Amniotic epithelial cell (primary cell): ENCODE measurements around the gene TOR2A.

Experiments used
- DNase-seq: peaks from one replicate; pipeline ENCODE4 v3.0.0-alpha.2; 2010; ENCODE audit warnings: low read depth

TOR2A gene

DNA sequence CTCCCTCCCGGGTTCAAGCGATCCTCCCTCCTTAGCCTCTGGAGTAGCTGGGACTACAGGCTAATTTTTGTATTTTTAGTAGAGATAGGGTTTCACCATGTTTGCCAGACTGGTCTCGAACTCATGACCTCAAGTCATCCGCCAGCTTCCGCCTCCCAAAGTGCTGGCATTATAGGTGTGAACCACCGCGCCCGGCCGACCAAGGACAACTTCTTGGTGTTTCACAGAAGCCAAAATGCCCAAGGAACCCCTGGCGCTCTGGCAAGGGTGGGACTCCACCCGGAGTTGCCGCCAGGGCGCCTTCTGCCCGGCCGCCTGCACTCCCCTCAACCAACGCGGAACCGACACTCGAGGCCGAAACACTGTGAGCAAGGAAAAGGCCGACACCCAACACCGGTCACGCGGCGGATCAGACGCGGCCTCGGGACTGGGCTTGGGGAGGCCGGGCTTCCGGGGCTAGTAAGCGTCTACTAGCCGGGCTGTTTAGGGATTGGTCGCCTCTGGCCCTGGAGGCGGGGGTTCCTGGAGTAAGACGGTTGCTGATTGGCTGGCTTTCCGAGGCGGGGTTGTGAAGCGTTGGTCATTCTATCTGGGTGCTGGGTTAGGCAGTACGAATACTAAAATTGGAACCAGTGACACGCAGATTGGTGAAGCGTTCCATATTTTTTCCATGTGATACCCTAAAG lies 36.0 kb downstream of the TOR2A start:
- DNase-seq, result peak; percentile 96

DNA sequence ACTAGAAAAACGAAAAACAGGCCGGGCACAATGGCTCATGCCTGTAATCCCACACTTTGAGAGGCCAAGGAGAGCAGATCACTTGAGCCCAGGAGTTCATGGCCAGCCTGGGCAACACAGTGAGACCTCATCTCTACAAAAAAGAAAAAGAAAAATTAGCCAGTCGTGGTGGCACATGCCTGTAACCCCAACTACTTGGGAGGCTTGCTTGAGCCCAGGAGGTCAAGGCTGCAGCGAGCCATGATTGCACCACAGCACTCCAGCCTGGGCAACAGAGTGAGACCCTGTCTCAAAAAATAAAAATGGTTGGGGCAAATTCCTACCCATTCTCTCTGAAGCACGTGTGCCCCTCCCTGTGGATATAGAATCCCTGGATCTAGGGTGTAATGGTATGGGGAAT lies 36.7 kb downstream of the TOR2A start:
- DNase-seq, result no peak

DNA sequence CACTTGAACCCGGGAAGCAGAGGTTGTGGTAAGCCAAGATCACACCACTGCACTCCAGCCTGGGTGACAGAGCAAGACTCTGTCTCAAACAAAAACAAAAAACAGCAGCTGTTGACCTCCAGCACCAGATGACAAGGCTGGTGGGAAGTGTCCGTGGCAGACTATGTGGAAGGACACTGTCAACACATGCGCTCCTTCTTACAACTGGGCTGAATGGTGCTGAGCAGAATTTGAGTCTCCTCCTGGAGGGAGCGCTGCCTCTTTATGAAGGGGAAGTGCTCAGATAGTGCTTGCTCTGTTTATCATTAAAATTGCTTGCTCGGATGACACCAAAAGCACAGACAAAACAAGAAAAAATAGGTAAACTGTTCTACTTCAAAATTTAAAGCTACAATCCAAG lies 37.5 kb downstream of the TOR2A start:
- DNase-seq, result no peak

DNA sequence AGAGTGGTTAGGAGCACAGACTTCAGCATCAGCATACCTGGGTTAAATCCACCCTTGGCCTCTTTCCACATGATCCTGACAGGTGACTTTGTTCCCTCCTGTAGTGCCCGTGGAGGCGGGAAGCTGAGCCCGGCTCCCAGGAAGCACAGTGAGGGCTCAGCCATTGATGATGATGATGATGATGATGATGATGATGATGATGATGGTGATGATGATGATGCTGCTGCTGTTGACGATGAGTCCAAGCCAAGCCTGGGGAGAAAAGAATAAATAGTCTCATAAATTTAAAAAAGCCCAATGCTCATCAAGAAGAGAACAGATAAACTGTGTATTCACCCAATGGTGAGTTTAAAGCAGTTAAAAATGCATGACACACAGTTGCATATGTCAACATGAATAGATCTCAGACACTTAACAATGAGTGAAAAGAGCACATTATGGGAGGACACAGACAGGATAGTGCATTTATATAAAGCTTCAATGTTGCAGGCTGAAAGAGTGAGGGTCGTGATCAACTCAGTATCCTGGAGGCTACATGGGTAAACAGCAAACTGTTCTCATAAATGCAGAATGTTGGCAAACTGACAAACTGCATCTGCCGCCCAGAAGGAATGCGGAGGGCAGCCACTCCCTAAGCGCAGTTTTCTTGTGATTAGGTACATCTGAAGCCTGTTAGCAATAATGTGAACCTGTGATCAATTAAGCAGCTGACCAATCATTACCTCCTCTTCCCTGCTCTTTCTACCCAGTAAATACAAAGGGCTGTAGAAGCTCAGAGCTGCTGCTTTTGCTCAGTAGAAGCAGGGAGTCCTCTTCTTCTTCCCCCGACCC lies 40.0 kb downstream of the TOR2A start:
- no peak for DNase-seq

DNA sequence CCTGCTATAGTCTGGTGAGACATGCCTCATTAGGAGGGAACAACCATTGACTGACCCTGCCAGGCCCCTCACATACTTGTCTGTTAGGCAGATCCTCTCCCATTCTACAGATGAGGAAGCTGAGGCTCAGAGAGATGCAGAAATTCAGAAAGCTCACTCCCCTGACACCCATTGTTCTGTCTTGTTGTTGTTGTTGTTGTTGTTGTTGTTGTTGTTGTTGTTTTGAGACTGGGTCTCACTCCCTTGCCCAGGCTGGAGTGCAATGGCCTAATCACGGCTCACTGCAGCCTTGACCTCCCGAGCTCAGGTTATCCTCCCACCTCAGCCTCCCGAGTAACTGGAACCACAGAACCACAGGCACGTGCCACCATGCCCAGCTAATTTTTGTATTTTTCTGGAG lies 41.4 kb downstream of the TOR2A start:
- no peak for DNase-seq

DNA sequence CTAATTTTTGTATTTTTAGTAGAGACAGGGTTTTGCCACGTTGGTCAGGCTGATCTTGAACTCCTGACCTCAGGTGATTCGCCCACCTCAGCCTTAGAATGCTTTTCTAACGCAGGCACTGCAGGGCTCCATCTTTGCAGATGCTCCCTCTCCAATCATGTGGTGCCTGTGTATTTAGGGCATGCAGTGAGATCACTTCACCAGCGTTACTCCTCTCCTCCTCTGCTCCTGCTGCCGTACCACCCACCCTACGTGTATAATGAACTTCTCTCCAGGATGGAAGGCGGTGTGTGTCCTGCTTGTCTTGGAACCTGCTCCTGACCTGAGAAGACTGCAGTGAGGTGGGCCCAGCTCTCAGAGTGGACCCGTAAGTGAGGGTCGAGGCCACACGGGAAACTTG lies 42.0 kb downstream of the TOR2A start:
- no peak for DNase-seq

DNA sequence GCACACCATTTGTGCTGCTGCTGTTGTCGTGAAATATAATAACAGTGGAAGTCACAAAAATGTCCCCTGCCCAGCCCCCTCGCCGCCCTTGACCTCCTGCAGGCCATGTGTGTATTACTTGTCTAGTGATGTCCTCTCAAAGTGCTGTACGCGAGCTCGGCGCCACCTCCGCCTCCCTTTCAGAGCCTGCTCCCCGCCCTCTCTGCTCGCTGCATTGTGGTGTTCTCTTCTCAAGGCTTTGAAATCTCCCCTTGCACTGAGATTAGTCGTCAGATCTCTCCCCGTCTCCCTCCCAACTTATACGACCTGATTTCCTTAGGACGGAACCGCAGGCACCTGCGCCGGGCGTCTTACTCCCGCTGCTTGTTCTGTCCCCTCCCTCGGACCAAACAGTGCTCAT lies 43.0 kb downstream of the TOR2A start:
- DNase-seq, result no peak

DNA sequence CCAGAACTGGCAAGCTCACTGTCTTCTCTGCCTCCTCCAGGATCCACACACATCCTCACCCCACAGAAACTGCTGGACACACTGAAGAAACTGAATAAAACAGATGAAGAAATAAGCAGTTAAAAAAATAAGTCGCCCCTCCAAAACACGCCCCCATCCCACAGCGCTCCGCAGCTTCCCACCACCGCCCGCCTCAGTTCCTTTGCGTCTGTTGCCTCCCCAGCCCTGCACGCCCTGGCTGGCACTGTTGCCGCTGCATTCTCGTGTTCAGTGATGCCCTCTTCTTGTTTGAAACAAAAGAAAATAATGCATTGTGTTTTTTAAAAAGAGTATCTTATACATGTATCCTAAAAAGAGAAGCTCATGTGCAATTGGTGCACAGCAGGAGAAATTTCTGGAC lies 44.4 kb downstream of the TOR2A start:
- DNase-seq, result no peak

DNA sequence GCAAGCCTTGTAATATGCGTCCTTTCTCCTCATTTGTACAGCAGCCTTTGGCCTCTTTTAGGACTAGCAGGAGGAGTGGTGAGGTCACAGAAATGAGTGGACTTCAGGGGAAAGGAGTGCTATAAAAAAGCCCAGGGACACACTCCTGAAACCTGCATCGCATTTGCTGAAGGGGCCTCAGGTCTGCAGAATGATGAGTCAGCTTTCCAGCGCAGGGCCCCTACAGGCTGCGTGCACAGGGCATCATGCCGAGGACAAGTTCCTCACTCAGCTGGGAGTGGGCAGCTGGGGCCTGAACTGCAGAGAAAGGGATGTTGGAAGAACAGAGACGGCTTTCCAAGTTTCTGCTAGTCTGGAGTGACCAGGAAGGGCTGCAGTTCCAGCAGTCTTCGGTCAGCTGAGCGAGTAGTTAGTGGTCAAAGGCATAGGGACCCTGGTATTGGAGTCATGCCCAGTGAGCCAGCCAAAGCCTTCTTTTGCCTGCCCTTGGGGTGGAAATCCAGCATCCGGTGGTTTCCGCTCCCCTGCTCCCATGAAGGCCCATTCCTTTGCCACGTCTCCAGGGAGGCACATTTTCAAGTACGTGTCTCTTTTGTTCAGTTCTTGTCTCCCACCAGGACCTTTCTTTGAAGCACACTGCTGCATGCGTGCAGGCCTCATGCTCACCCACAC lies 45.6 kb downstream of the TOR2A start:
- no peak for DNase-seq

DNA sequence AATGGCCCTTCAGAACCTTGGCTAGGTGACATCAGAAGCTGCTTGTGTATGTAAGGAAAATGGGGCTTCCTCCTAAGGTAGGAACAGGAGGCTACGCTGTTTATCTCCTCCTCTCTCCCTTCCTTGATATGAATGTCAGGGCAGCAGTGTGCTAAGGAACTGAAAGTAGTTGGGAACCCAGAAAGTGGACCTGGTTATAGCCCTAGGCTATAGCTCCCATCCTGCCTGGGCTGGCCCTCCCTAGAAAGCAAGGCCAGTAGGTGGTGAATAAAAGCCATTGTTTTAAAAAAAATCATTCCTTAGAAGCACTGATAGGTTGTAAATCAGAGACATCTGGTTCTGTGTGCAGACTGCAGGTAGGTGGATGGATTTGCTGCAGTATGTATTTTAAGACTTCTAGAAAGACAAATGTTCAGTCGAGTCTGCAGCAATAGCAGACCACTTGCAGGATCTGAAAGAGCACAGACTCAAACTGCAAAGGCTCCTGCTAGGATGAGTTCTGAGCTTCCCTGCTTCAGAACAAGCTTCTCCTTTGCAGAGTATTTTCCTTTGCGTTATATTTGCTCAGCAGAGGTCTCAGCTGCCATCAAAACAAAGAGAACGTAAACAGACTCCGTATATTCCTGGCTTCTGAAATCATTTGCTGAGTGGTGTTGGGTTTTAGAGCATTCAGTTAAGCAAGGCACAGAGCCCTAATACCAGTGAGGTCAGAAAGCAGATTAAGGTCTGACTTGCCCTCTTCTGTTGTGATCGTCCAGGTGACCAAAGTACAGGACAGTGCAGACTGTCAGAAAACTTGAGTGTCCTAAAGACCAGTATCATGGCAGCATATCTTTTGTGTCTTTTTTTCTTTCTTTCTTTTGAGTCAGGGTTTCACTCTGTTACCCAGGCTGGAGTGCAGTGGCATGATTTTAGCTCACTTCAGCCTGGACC lies 48.4 kb downstream of the TOR2A start:
- no peak for DNase-seq

DNA sequence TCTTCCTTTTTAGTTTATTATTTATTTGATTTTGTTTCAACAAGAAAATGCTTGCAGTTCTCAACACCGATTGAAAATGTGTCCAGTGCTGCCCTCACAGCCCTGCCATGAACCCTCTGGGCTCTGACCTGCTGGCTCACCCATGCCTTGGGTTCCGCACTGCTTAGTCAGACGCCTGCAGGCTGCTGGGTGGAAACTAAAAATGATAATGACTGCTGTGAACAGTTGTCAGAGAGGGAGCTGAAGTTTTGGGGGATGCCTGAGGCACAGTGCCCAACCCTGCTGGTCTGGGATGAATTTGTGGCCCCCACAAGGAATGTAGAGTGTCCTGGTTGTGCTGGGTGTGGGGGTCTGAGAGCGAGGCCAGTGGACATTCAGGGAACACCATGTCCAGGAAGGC lies 50.5 kb downstream of the TOR2A start:
- peak; percentile 74 for DNase-seq

DNA sequence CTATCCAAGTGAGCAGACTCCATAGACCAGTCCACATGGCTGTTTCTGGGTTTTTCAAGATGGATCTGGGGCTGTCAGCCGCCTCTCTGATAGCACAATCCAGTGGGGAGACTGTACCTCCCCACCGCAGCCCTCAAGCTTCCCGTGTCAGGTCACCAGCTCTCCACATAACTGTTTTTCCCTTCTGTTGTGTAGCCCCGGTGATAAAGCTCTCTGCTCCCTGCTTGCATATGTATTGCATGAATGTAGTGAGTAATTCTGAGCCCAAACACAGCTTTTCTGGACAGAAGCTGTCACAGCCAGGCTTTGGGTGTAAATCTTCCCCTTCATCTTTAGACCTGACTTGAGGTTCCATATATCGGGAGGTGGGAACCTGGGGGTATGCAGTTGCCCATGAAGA lies 51.4 kb downstream of the TOR2A start:
- DNase-seq, result peak; percentile 95

DNA sequence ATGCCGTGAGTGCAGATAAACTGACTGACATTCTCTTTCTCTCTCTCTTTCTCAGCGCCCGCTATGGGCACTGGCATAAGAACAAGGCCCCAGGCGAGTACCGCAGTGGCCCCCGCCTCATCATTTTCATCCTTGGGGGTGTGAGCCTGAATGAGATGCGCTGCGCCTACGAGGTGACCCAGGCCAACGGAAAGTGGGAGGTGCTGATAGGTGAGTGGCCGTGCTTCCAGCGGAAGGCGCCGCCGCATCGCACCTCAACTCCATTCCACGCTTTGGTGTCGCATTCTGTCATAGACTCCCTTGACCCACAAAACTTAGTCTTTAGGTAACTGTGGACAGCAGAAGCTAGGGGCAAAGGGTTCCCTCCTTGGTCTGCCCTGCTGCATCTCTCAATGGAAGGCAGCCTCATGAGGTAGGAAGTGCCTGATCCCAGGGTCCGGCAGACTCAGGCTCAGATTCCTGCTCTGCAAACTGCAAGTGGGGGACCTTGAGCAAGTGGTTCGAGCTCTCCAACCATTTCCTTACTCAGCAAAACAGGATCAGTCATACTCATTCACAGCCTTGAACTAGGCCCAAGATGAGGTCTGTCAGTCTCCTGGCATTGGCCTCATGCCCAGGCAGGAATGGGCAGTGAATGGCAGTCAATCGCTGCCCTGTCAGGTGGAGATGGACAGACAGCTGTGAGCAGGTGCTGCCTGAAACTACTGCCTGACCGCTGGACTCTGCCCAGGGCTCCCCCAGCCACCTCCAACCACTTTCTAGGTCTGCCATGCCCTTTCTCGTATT lies 52.5 kb downstream of the TOR2A start:
- DNase-seq, result peak; percentile 17
